ENCODE data around the gene LCN12. TPM values are rescaled to one million over a fixed set of nuclear protein-coding genes. Genes with fewer than 3 reads are reported as not detected.

LCN12 gene
- not detected for total RNA-seq

- peaks cover 0 to 32% (median 8%) of the 10 kb centered on the region in 3 donors for H3K4me1 ChIP-seq
- no peaks in the 10 kb centered on the region for H3K27me3 ChIP-seq
- no peak for TF ChIP-seq POLR2A (IDR thresholded peaks at IDR 0.05)
- no peak for TF ChIP-seq EP300 (IDR thresholded peaks at IDR 0.05)
- no peak for TF ChIP-seq POLR2AphosphoS5 (IDR thresholded peaks at IDR 0.05)
- no peak for TF ChIP-seq CTCF (IDR thresholded peaks at IDR 0.05)
- WGBS, 2 donors (ENCODE audit: low coverage in 1 of 2) = 80% methylated on average over 3 of the region's 14 CpGs; no CpG with 5 or more reads in 1 of the 2 donors
- no peaks in the 10 kb centered on the region for H3K36me3 ChIP-seq
- ATAC-seq = no peak
- no peaks in the 10 kb centered on the region for H3K9me3 ChIP-seq
- no peak within 1 kb of the TSS for H3K4me3 ChIP-seq
- H3K27ac ChIP-seq = peak within 1 kb of the TSS in 2 of 4 donors; percentile 91
These were observed at the start of gene LCN12 for GRCh38 chr9:136951541-136952320. TSS of gene LCN12 (plus strand) at chr9:136952273. CDS start at chr9:136952328, 55 bp downstream.

- Histone ChIP-seq H3K27me3 (no peaks in the 10 kb centered on the region), H3K4me1 (peaks cover 2 to 39% (median 19%) of the 10 kb centered on the region in 3 donors), H3K36me3 (peaks cover 0 to 49% of the 10 kb centered on the region in 2 donors), H3K9me3 (no peaks in the 10 kb centered on the region), H3K27ac (peak overlapping the region in 3 of 4 donors; percentile 29 to 76 (median 64)), H3K4me3 (no peak overlapping the region)
- TF ChIP-seq POLR2A (IDR thresholded peaks at IDR 0.05) (no peak), POLR2AphosphoS5 (IDR thresholded peaks at IDR 0.05) (no peak), EP300 (IDR thresholded peaks at IDR 0.05) (no peak), CTCF (IDR thresholded peaks at IDR 0.05) (no peak)
- no peak for ATAC-seq
- 55 to 60% methylated on average over 3 to 12 of the region's 12 CpGs for WGBS, 2 donors (ENCODE audit: low coverage in 1 of 2)
These were observed 49.0 kb upstream of the LCN12 start for GRCh38 chr9:136903041-136903554.

- 62 to 66% methylated on average over 3 to 4 of the region's 4 CpGs for WGBS, 2 donors (ENCODE audit: low coverage in 1 of 2)
- Histone ChIP-seq H3K4me3 (no peak overlapping the region), H3K9me3 (no peaks in the 10 kb centered on the region), H3K27me3 (no peaks in the 10 kb centered on the region), H3K27ac (no peak overlapping the region), H3K4me1 (peaks cover 2 to 28% (median 19%) of the 10 kb centered on the region in 3 donors), H3K36me3 (peaks cover 0 to 54% of the 10 kb centered on the region in 2 donors)
- TF ChIP-seq POLR2AphosphoS5 (IDR thresholded peaks at IDR 0.05) (no peak), CTCF (IDR thresholded peaks at IDR 0.05) (no peak), EP300 (IDR thresholded peaks at IDR 0.05) (no peak), POLR2A (IDR thresholded peaks at IDR 0.05) (no peak)
- ATAC-seq = no peak
These were observed 45.8 kb upstream of the LCN12 start for GRCh38 chr9:136906266-136906665.

GRCh38 chr9:136907011-136907914 lies 44.8 kb upstream of the LCN12 start:
- 80 to 85% methylated on average over 3 to 4 of the region's 29 CpGs for WGBS, 2 donors (ENCODE audit: low coverage in 1 of 2)
- Histone ChIP-seq H3K27me3 (no peaks in the 10 kb centered on the region), H3K9me3 (no peaks in the 10 kb centered on the region), H3K36me3 (peaks cover 0 to 60% of the 10 kb centered on the region in 2 donors), H3K4me1 (peaks cover 0 to 18% (median 10%) of the 10 kb centered on the region in 3 donors), H3K4me3 (no peak overlapping the region), H3K27ac (no peak overlapping the region)
- TF ChIP-seq EP300 (IDR thresholded peaks at IDR 0.05) = no peak
- no peak for TF ChIP-seq CTCF (IDR thresholded peaks at IDR 0.05)
- TF ChIP-seq POLR2A (IDR thresholded peaks at IDR 0.05) = no peak
- TF ChIP-seq POLR2AphosphoS5 (IDR thresholded peaks at IDR 0.05) = no peak
- no peak for ATAC-seq

Measured in gastroesophageal sphincter (tissue), 4 donors.